Subcutaneous adipose tissue (tissue), 4 donors: ENCODE results near the gene LDLRAD2. TPM values are rescaled to one million over a fixed set of nuclear protein-coding genes. Genes with fewer than 3 reads are reported as not detected.

Experiments
- total RNA-seq, 4 donors: library from RNA; depleted of rRNA; stranded (reverse); fragments of >200 nt; gene quantifications; one replicate each; pipeline ENCODE4 v1.1.0, GENCODE V29; 2016
- TF ChIP-seq, protein P1 (sequence below): fragments of 450-650 bp; IDR thresholded peaks from one replicate; pipeline ENCODE4 v1.5.1; 2016; ENCODE audit warnings: low read depth, mild to moderate bottlenecking, control low read depth, antibody characterized with exemption, moderate library complexity

LDLRAD2 gene
- total RNA-seq, 4 donors from 2014 or later = not detected

DNA sequence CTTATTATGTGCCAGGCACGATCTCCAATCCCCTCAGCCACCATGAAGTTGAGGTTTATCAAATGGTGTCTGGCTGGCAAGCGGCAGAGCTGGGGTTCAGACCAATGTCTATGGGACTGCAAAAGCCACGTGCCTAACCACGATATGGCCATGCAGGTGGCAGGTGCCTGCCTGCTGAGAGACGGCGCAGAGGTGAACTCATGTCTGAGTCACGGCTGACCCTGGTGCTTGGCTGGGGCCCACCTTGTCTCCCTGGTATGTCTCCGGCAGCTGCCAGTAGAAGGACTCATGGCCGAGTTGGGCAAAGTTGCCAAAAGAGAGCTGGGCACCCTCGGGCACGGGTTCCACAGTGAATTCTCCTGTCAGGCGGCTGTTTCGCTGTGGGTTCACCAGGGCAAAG lies 59.9 kb downstream of the LDLRAD2 start:
- TF ChIP-seq, protein P1, sequence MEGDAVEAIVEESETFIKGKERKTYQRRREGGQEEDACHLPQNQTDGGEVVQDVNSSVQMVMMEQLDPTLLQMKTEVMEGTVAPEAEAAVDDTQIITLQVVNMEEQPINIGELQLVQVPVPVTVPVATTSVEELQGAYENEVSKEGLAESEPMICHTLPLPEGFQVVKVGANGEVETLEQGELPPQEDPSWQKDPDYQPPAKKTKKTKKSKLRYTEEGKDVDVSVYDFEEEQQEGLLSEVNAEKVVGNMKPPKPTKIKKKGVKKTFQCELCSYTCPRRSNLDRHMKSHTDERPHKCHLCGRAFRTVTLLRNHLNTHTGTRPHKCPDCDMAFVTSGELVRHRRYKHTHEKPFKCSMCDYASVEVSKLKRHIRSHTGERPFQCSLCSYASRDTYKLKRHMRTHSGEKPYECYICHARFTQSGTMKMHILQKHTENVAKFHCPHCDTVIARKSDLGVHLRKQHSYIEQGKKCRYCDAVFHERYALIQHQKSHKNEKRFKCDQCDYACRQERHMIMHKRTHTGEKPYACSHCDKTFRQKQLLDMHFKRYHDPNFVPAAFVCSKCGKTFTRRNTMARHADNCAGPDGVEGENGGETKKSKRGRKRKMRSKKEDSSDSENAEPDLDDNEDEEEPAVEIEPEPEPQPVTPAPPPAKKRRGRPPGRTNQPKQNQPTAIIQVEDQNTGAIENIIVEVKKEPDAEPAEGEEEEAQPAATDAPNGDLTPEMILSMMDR = no peak

DNA sequence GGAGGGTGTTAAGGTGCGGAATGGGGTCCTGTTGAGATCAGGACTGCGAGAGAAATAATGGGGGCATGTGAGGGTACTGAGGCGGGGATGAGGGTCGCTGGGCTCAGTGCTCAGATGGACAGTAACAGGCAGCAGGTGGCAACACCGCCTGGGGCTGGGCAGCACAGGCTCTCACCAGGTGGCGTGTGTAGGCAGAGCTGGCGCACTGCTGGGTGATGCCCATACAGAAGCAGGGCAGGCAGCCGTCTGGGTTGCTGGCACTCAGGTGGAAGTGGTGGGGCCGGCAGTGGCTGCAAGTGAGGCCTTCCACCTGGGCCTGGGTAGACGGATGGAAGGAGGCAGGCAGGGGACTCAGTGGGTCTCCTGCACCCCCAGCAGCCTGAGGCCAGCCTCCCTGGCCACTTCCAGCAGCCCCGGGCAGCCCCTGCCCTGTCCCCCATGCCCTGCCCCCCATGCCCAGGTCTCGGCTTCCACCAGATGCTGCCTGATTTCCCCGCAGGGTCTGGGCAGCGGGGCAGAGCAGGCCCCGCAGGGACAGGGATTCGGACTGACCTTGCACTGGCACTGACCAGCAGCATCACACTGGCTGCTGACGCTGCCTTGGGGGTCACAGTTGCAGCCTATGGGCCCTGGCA lies 60.5 kb downstream of the LDLRAD2 start:
- TF ChIP-seq, protein P1 = no peak

DNA sequence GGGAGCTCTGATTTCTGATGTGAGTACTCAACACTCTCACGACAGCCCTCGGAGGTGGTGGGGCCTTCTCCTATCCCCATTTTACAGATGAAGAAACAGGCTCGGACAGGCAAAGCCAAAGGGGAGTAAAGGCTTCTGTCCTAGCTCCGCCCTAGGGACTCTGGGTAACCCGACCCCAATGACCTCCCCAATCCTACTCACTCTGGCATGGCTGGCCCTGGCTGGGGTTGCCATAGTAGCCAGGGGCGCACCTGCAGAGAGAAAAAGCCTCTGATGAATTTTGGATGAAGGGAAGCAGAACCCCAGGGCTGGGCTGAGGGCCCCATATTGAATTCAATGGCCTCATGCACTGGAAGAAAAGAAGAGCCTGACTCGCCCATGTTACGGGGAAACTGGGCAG lies 61.1 kb downstream of the LDLRAD2 start:
- TF ChIP-seq, protein P1 = no peak

DNA sequence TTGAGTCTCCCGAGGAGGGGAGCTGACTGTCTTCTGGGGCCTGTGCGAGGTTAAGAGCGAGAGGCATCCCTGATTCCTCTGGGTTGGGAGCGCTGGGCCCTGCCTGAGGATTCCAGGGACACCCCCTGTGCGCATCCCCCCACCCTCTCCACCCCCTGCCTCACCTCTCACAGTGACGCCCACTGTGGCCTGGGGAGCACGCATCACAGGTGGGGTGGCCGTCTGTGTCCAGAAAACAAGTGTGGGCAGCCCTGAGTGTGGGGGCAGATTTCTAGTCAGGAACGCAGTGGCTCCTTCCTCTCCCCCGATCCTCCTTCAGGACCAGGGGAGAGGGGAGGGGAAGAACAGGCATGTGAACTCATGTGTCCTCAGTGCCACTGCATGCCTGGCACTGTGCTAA lies 61.7 kb downstream of the LDLRAD2 start:
- TF ChIP-seq, protein P1 = no peak

DNA sequence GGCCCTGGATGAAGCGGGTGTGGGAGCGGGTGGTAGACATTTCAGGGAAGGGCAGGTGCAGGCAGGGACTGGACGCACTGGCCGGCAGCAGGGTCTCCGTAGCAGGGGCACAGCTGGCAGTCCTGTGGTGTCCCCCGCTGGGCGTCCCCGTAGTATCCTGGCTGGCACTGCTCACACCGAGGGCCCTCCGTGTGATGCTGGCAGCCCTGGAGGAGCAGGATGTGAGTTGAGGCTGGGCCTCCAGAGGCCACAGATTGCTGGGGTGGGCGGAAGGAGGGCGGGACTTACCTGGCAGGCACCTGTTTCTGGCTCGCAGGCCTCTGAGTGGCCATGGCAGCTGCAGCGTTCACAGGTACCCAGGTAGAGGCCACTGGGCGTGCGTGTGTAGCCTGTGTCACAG lies 62.3 kb downstream of the LDLRAD2 start:
- TF ChIP-seq, protein P1 = no peak

Other genes starting within 250 kb of the LDLRAD2 start
- gene RAP1GAP, start 142.9 kb upstream of the LDLRAD2 start, total RNA-seq = under 1 TPM in 2 of 4 donors, not detected in 2; 0.17 to 0.22 TPM
- 10 to 100 TPM; 55.2 to 80.9 (median 61.6) TPM for gene USP48, start 29.1 kb upstream of the LDLRAD2 start, total RNA-seq
- gene HSPG2, start 125.0 kb downstream of the LDLRAD2 start, total RNA-seq = 100 to 1,000 TPM in 3 of 4 donors, 10 to 100 TPM in 1; 90.5 to 556 (median 207) TPM
- not detected for gene CELA3B, start 164.8 kb downstream of the LDLRAD2 start, total RNA-seq
- gene CELA3A, start 189.4 kb downstream of the LDLRAD2 start, total RNA-seq = not detected
- 100 to 1,000 TPM; 153 to 332 (median 228) TPM for gene CDC42, start 240.4 kb downstream of the LDLRAD2 start, total RNA-seq